GM21360 (cell line): Measurements from ENCODE around the gene NTRK3.

ENCODE experiments used
- ATAC-seq: cut with Tn5 transposase; IDR thresholded peaks from one replicate; pipeline ENCODE4 v1.9.1; 2021; ENCODE audit warnings: mild to moderate bottlenecking, moderate library complexity; ENCODE audit not compliant: unreplicated experiment

Gene NTRK3

DNA sequence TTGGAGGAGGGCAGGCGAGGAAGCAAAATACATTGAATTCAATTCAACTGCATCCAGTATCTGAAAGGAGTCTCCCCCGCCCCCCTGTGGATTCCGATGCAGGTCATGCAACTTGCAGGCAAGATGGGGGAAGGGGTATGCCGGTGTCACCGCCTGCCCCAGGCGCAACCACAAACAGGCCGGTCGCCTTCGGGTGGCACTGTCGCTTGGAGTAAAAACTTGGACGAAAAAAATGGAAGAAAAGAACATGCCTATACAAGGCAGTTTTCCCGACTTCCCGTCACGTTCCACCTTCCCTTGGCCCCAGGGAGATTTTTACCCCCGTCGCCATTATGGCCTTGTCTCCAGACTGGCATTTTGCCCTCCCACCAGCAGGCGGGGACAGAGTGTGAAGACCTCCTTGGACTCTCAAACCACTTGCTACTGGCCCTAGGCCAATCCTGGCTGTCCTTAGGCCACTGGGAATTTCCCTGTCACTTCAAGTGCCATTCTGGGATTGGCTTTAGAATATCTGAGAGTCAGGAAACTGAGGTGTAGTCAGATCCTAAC is 1.6 kb upstream of the NTRK3 start:
- no peak for ATAC-seq

DNA sequence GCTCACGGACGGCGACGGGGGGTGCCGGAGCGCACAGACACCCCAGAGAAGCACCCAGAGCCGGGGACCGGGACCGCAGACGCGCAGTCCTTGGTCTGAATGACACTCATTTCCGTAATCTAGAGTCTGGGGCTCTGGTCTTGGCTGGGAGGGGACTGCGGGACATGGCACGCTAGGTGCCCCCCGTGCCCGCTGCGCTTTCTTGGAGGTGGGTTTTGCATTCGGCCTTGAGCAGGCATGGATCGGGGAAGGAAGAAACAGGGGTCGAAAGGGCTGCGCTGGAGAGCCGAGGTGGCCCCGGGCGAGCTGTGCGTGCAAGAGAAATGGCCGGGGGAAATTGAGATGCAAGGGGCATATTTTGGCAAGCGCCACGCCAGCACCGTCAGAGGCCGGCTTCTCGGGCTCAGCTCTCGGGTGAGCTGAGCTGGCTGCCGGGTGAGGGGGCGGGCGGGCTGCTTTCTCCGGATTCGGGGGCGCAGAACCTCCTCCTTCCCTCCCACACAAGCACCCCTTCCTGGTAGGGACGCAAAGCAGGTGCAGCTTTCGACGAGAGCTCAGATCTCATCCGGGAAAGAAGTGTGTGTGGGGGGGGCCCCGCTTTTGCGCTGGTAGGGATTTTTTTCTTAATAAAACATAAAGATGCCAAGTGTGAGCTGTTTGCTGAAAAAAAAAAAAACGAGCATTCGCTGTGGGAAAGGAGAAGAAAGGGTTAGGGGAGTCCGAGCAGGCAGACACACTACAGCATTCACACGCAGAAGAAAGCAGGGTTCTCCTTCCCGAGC is 963 bp upstream of the NTRK3 start:
- ATAC-seq, result no peak

DNA sequence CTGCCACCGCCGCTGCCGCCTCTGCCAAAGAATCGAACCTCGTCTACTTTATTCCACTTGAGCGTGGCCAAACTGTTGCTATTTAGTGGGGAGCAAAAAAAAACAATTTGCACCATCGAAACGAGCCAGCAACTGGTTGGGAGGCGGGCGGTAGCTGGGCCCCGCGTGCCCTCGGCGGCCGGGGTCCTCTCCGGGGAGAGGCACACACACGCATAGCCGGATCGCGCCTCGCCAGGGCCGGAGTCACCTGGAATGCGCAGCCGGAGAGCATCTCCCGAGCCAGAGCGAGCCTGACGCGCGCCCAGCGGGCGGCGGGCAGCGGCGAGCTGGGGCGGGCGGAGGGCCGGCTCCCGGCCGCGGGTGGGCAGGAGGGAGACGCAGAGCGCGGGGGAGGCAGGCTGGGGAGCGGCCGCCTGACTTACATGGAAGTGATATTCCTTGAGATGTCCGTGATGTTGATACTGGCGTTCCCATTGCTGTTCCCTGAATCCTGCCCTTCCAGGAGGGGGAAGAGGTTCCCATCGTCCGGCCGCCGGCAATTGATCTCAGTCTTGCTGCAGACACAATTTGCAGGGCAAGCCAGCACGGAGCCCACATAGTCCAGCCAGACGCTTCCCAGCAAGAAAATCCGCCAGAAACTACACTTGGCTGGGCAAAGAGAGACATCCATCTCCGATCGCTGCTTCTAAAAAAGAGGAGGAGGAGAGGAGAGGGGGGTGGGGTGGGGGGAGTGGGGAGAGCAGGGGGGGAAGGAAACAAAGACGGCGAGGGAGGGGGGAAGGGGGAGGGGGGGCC is 858 bp downstream of the NTRK3 start:
- no peak for ATAC-seq

DNA sequence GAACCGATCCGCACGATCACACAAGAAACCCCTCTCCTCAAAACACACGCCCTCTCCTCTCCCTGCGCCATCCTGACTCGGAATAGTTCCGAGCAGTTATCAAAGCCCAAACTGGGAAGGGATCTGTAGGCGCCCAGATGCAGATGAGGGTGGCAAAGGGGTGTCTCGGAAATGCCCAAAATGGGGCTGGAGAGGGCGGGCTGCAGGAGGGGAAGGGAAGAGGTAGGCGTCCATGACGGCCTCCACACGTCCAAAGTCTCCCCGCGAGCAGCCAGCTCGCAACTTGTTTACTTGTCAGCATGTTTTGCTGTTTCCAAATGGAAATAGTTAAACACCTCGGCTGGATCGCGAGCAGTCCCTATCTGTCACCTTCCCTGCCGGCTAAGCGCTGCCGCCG is 1.5 kb downstream of the NTRK3 start:
- ATAC-seq, result no peak

DNA sequence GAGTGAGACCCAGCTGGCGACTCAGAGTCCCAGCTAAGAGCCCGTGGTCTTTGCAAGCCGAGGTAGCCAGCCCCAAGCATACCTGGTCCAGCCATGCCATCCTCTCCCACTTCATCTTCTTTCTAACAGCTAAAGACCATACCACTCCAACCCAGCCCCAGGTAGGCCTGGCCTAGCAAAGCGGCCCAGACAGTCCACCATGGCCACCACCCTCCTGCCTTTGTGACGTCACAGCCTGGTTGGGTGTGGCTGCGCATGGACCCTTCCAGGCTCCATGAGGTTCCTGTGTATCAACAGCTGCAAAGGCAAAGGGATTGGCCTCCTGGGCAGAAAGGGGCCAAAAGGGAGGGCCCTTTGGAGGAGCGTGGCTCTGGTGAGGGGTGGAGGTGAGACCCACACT is 4.1 kb downstream of the NTRK3 start:
- ATAC-seq, result no peak

DNA sequence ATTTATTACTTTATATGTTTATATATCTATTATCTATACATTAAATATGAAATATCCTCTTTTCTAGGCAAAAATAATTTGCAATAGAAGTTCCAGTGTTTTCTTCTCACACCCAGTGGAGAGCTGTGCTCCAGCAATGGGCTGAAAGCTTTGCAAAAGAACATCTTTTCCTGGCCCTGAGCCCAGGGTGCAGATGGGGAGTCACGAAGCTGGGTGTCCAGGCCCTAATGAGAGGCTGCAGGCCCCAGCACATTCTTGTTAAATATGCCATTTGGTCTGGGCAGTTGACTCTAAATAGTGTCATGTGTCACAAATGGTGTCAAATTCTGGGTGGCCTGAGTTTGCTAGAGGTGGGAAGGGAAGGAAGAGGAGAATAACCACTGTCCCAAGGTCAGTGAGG is 5.7 kb downstream of the NTRK3 start:
- no peak for ATAC-seq

DNA sequence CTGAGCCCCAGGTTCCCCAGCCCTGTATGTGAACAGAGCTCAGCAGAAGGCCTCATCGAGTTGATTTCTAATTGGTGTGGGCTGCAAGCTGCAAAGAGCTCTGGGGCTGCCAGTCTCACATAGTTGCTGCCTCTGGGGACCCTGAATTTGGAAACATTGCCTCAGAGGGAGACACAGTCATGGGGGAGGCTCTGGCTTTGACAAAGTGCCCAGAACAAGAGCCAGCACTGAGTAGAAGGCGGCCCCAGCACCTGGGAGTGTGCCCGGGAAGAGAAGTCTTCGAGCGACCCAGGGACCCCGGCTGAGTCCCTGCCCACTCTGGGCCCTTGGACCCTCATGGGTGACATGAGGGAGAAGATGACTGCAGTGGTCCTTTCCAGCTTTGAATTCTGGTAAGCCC is 7.3 kb downstream of the NTRK3 start:
- ATAC-seq, result no peak

DNA sequence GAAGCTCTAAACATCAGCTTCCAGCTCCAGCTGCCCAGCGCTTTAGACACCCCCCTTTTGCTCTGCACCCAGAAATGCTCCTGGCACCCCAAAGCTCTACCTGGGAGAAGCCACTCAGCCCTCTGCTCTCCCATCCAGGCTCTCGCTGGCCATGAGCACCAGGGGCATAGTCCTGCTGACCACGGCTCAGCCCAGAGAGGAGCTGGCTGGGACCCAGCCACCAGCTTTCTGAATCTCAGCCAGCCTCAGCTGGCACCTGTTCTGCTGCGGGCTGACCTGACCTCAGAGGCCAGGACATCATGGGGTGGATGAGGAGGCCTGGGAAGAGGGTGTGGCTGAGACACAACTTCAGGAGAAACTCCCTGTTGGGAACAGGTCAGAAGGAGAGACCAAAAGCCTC is 8.6 kb downstream of the NTRK3 start:
- ATAC-seq, result no peak

DNA sequence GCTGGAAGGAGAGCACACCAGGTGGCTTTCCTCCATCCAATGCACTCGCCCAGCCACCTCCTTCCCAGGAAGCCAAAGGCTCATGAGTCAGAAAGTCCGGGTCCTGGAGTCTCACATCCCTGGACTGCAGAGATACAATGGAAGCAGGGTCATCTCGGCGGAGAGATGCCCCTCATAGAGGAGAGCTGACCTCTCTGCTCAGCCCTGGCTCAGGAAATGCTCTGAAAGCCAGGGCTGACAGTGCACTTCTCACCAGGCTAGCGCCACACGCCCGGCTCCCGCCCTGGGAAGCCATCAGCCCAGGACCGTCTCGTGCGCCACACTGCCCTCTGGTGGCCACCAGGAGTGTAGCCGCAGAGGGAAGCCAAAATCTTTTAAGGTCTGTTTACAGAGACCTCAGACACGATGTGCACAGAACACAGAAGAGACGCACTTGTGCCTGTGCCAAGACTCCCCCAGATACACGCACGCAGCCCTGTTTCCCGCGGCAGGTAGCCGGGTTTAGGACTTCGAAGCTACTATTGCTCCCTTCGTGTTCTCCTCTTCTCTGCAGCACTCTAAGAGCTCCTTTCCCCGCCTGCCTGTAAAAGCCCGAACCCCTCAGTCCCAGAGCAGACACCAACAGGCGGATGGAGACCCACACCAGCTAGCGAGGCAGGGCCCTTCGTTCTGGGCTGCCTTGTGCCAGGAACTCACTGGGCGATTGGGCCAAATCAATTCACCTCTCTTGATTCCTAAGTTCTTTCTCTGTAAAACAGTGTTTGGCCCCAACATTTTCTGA is 9.7 kb downstream of the NTRK3 start:
- ATAC-seq, result peak; percentile 71

DNA sequence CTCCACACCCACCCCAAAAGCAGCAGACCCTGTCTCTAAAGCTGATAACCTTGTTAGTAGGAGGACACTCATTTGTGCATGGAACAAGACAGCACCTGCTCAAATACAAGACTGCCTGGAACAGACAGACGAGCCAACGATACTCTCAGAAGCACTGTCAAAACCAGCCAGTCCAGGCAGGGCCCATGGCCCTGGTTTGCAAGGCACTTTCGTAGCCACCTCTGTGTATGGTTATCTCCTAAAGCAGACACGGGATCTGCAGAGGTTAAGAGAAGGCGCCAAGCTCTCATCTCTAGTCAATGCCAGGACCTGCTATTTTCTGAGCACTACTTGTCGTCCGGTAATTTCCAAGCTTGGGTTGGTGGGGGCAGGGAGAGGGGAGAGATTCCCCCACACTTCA is 10.5 kb downstream of the NTRK3 start:
- ATAC-seq, result no peak

DNA sequence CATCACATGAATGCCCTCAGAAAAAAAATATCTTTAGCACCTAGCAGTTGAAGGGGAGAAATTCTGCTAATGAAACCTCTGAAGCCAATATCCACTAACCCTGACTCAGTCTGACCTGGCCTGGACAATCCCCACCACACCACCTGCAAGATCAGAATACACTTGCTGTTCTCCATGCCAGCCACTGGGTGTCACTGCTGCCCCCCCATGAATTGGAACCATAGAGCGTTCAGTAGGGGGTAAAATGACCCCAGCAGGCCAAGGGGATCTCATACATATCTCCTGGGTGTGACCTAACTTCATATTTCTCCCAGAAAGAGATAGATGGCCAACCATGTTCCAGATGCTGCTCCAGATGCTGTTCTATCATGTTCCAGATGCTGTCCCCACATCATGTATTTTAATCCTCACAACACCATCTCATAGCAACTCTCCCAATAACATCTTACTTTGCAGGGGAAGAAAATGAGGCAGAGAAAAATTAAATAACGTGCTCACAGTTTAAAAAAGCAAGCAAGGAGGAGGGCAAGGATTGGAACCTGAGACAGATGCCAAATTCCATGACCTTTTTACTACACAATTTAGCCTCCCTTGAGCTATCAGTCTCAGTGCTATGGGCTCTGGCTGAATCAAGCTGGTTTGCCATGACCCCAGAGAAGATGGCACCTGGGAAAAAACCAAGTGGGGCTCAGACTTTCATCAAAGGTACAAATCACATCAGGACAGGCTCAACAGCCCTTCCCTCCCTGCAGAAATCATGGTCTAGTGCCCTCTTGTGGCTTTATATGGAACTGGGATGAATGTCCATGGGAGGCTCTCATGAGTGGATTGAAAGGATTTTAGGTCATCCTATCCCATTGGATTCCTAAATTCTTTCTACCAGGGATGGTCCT is 12.4 kb downstream of the NTRK3 start:
- peak; percentile 55 for ATAC-seq

DNA sequence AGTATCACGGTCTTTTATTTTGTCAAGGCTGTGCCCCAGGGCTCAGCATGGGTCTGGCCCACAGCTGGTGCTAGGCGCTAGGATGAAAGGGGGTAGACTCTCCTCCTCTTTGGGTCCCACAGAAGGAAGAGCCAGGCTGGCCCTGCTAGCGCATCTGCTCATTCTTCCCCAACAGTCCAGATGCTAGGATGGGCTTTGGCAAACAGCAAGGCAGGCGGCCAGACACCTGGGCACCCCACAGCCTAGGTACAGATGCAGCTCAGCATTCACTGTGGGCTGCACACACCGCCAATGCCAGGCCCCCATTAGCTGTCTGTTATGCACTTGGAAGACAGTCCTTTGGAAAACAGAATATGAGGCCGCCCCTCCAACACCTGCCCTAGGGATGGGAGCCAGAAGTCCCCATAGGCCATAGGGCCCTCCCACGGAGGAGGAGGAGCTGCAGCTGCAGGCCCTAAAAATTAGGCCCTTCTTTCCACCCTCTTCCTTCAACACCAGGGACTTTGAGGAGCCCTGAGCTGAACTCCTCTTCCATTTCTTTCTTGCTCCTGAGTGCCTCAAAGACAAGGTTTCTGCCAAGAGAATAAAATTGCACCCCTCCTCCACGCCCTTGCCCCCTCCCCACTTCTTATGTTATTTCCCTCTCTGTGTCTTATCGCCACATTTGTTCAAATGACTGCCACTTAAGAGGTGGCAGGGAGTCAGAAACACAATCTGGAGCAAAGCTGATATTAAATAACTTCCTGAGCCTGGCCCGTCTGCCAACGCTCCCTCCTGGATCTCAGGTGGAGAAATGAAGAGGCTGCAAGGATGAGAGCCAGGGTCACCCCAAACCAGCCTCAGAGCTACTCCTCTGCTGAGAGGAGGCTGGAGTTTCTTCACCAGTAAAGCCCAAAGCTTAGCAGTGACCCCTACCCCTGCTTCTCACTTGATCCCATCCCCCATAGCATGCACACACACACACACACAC is 13.7 kb downstream of the NTRK3 start:
- no peak for ATAC-seq

DNA sequence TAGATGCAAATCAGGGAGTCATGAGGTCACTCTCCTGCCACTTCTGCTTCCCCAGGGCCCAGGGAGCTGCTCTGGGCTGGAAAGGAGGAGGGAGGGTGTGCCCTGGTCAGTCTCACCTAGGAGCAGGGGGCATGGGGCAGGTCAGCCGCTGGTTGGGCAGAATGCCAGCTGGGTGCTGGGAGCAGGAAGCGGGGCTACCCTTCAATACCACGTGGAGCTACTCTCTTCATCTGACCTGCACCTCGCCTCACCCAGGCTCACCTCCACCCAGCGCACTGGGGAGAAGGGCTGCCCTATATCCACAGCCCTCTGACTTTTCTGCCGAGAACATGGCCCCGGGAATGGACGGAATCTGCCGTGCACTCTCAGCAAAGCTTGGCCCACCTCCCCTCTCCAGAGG is 15.1 kb downstream of the NTRK3 start:
- no peak for ATAC-seq

DNA sequence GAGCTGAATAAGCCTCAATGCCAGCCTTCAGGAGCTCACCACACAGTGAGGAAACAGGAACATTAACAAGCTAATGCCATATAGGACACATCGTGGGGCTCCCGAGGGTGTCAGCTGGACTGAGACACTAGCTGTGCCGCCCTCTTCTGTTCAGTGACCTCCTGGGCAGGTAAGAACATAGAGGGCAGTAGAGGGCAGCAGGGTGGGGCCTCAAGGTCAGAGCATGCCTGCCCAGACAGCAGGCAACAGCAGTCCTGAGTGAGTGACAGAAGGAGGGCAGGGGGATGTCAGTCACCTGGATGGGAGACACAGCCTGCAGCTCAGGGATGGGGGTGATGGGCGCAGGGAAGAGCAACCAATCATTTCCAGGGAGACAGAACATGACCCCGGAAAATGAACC is 15.5 kb downstream of the NTRK3 start:
- no peak for ATAC-seq

DNA sequence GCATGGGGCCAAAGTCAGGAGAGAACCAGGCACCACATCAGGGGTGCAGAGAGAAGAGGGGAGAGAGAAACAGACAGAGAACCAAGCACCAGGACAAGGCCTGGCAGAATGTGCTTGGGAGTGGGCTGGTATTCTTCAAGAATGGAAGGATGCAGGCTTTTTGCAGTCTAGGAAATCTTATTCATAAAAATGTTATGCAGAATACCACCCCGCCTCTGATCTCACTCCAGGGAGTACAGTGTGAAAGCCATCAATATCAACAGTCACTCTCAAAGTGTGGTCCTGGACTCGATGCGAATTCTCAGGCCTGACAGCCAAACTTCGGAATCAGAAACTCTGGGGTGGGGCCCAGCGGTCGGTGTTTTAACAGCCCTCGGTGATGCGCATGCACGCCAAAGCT is 16.9 kb downstream of the NTRK3 start:
- no peak for ATAC-seq

DNA sequence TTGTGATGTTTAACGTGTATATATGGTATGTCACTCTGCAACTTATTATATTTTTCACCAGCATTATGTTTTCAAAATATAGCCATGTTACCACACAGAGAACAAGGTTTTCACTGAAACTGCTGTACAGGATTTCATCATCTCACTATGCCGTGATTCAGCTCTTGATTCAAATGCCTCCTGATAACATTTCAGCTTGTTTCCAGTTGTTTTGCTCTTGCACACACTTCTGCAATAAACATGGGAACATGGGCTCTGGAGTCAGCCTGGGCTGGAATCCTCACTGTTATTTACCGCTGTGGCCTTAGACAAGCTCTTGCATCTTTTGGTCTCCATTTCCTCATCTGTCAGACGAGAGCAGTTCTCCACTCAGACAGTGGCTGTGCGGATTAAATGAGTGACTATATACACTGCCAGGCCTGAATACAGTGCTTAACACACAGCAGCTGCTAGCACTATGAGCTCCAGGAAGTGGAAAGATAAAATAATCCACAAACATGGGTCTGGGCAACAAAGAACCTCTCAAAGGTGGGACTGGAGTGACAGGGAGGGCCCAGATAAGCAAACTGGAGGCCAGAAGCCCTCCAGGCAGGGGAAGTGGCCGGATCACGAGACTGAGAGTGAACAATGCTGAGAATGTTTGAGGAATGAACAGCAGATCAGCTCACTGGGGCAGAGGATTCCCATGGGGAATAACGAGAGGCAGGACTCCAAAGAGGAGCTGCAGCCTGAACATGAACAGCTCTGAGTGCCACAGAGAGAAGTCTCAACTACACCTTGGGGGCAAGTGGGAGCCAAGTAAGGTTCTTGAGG is 17.7 kb downstream of the NTRK3 start:
- ATAC-seq, result no peak

DNA sequence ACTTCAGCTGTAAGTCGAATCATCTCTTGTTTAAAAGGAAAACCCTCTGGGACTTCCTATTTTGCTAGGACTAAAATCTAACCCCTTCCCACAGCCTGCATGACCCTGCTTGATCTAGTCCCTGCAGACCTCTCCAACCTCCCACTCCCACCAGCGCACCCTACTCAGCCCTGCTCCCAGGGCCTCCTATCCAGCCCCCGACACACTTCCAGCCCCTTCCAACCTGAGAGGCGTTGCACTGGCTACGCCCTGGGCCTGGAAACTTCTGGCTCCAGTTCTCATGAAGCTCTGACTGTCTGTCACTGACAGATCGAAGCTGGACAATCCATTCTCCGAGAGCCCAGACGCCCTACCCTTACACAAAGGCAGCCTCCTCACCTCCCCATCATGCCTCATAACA is 21.8 kb downstream of the NTRK3 start:
- ATAC-seq, result no peak

DNA sequence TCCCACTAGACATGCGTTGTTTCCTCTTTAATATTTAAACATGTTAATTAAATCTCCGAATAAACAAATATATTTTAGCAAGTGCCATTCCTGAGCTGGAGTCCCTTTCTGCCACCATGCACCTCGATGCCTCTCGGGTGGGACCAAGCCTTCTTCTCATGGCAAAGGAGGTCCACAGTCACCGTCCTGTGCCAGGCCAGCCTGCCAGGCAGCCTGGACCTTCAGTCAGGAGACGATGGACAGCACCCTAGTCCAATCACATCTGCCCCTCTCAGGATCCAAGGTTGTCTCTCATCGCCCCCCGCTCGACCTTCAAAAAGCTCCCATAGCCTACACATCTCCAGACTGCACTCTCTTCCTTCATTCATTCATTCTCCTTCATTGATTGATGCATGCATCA is 22.6 kb downstream of the NTRK3 start:
- ATAC-seq, result no peak
